Neural cell (in vitro differentiated cells): ENCODE measurements around the gene SLC6A16.

Source experiments
- CTCF ChIP-seq: fragments of 450-650 bp; IDR thresholded peaks from 2 replicates; pipeline ENCODE4 v1.5.1; 2014; ENCODE audit warnings: antibody characterized with exemption, mild to moderate bottlenecking, moderate library complexity; ENCODE audit not compliant: poor library complexity, severe bottlenecking
- EP300 ChIP-seq: fragments of 450-650 bp; conservative IDR thresholded peaks from 2 replicates; pipeline ENCODE4 v1.6.1; 2014; ENCODE audit warnings: antibody characterized with exemption, mild to moderate bottlenecking, moderate library complexity; ENCODE audit not compliant: poor library complexity, severe bottlenecking
- EZH2 ChIP-seq: fragments of 200-600, 300-800 bp; shearing (Covaris generic), sonication (generic); IDR thresholded peaks from 2 replicates; pipeline ENCODE4 v1.6.1; 2014; ENCODE audit warnings: antibody characterized with exemption, low read length, borderline replicate concordance, mild to moderate bottlenecking; ENCODE audit not compliant: insufficient read depth, poor library complexity, severe bottlenecking
- POLR2AphosphoS5 ChIP-seq: IDR thresholded peaks from 2 replicates; pipeline ENCODE4 v1.6.1; 2012
- RAD21 ChIP-seq: fragments of 450-650 bp; conservative IDR thresholded peaks from 2 replicates; pipeline ENCODE4 v1.6.1; 2014; ENCODE audit warnings: antibody characterized with exemption, mild to moderate bottlenecking, moderate library complexity
- TAF1 ChIP-seq: IDR thresholded peaks from 2 replicates; pipeline ENCODE4 v1.6.1; 2012; ENCODE audit warnings: low read depth

- TF ChIP-seq POLR2AphosphoS5 (no peak), CTCF (no peak), EZH2 (no peak), RAD21 (no peak), TAF1 (no peak), EP300 (no peak)
Measured at GRCh38 chr19:49255674-49256073, 69.3 kb downstream of the SLC6A16 start.
